GM18951 (cell line): ENCODE data around the gene DNAH6.

Source experiments
- POLR2A ChIP-seq: IDR thresholded peaks from 4 replicates; pipeline ENCODE4 v1.6.1; 2011; ENCODE audit warnings: mild to moderate bottlenecking; ENCODE audit not compliant: insufficient read length, insufficient read depth; ENCODE audit errors: extremely low read depth
- in situ Hi-C: fragments of 300-500 bp; cut with MboI; formaldehyde crosslinking; loops from one replicate; pipeline ENCODE4 v1.12.0; 2022; ENCODE audit warnings: low sequenced_read_pairs, mixed read lengths, inconsistent platforms; ENCODE audit not compliant: unreplicated experiment

The DNAH6 gene

GRCh38 chr2:84846041-84846663, 329.9 kb downstream of the DNAH6 start:
- in situ Hi-C loops: no loop called here
- TF ChIP-seq POLR2A: no peak

DNA sequence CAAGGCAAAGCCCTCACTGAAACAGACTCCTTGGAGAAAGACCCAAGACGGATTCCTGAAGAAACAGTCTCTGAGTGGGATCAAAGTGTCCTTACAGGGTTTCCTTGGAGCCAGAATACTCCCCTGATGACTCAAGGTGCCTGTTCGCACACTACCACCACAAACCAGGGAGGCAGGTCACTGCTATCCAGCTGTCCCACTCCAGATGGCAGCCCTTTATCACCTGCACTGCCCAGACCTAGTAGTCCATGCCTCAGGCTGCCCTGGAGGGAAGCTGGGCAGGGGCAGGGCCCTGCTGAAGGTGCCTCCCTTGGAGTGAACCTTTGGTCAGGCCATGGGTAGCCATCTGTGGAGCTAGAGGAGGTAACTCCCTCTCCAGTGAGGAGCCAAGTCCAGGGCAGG, 330.4 kb downstream of the DNAH6 start:
- no peak for TF ChIP-seq POLR2A
- in situ Hi-C loops: no loop called here

GRCh38 chr2:84847326-84848050, 331.2 kb downstream of the DNAH6 start:
- TF ChIP-seq POLR2A: no peak
- in situ Hi-C loops: no loop called here

DNA sequence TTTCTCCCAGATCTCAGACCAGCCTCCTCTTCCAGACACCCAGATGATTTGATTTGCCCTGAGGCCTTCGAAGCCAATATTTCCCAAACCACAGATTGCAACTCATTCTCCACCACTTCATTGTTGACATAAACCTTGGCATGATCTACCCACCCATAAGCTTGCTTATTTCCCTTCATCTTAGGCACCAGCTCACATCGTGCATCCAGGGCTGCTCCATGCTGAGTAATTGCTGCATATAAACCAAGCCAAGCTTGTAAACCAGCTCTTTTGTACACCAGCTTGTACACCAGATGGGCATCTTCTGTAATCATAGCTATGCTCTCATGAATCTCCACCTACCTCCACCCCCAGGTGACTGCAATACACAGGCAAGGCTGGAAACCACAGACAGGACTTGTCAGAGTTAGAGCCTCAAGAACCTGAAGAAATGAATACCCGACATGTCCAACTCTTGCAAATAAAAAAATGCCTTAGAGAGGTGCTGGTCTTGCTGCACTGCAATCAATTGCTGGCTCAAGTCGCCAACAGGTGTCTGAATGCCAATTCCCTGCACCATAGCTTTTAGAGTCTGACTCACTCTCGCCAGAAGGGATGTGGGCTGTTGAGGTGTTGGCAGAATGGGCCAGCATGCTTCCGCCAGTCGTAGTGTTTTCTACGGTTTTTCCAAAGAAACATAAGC, 333.1 kb downstream of the DNAH6 start:
- no peak for TF ChIP-seq POLR2A
- in situ Hi-C loops: no loop called here

- in situ Hi-C loops: no loop called here
- TF ChIP-seq POLR2A: no peak
These were observed 334.2 kb downstream of the DNAH6 start for GRCh38 chr2:84850471-84850870.

DNA sequence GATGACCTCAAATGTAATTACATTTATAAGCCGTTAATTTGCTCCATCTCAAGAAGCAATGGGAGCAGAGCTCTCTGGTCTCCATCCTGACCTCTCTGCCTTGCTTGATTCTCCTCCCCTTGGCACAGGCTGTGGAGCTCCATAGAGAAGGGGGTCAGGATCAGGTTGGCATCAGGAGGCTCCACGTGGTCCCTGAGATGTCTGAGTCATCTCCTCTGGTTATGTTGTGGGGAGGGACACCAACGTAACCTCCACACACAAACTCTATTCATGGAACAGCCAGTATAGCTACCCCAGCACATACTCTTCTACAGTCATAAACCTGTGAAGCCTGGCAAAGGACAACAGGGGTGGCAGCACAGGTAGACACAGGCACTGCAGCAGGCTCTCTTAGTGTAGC, 335.6 kb downstream of the DNAH6 start:
- TF ChIP-seq POLR2A: no peak
- in situ Hi-C loops: no loop called here

GRCh38 chr2:84854850-84855249, 338.6 kb downstream of the DNAH6 start:
- no peak for TF ChIP-seq POLR2A
- in situ Hi-C loops: no loop called here

DNA sequence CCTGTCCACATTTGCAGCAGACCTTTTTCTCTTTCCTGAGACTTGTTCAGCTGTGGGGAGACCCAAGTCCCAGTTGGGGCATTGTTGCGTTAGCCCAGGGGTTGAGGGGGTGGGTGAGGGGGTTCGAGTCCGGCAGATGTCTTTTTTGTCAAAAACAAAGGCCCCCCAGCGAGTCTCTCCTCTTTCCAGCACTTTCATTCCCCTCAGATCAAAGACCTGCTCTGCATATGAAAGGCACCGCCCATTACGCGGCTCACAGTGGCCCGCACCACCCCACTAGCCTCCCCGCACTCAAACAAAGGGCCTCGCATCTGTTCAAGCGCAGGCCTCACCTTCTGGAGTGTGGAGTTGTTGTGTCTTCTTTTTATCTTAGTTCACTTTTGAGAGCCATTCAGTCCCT, 339.4 kb downstream of the DNAH6 start:
- in situ Hi-C loops: no loop called here
- no peak for TF ChIP-seq POLR2A

DNA sequence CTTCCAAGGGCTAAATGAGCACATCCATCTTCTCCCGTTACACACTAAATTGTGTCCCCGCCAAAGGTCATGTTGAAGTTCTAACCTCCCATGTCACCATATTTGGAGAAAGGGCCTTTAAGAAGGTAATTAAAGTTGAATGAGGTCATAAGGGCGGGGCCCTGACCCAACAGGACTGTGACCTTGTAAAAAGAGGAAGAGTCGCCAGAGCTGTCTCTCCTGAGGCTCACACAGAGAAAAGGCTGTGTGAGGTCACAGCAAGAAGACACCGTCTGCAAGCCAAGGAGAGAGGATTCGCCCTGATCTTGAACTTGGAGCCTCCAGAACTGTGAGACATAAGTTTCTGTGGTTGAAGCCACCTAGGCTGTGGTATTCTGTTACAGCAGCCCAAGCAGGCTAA, 340.5 kb downstream of the DNAH6 start:
- no peak for TF ChIP-seq POLR2A
- in situ Hi-C loops: no loop called here

DNA sequence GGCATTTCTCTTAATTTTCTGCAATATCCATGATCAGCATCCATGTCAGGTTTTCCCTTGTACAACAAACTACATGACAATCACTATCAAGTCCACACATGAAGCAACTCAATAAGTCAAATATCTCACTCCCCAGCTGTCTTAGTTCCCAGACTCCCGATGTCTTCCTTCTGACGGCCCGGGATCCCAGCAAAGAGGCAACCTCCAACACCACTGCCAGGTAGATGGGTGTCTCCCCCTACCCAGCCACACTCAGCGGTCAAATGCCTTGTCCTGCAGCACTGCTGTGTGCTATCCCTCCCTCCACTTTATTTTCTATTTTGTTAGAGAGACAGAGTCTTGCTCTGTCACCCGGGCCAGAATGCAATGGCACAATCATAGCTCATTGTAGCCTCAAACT, 341.3 kb downstream of the DNAH6 start:
- in situ Hi-C loops: no loop called here
- TF ChIP-seq POLR2A: no peak

DNA sequence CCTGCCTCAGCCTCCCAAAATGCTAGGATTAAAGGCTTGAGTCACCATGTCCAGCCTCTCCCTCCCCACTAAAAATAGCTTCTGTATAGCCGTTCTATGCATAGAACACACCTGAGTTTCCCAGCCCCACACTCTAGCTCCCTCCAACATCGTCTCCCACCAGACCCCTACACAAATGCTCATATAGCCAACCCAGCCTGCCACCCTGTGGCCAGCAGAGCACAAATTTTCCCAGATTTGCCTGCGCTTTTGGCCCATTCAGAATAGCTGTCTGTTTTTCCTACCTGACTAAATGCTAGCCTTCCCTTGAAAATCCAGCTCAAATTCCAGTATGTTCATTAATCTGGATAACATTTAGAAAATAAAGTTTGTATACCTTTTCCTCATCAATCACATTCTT, 341.8 kb downstream of the DNAH6 start:
- in situ Hi-C loops: no loop called here
- TF ChIP-seq POLR2A: no peak

GRCh38 chr2:84858937-84859336, 342.6 kb downstream of the DNAH6 start:
- in situ Hi-C loops: no loop called here
- TF ChIP-seq POLR2A: no peak

DNA sequence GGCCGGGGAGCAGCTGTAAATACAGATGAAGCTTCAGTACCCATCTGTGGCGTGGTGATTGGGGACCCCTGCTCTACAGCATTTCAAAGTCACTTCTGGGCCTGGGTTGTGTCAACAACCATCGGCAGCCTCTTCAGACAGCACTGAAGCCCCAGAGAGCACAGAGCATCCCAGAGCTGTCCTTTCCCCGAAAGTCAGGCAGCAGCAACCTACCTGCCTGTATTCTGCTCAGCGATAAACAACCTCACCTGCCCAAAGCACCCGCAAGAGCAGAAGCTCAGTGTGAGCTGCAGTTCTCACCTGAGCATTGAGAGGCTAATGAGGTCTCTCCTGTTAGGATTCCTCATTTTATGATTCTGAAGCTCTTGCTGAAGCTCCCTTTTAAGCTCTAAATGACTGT, 345.2 kb downstream of the DNAH6 start:
- in situ Hi-C loops: loop anchor here (10.0 kb wide), 1 partner anchor 547 kb away; no protein-coding TSS in a partner anchor
- no peak for TF ChIP-seq POLR2A

DNA sequence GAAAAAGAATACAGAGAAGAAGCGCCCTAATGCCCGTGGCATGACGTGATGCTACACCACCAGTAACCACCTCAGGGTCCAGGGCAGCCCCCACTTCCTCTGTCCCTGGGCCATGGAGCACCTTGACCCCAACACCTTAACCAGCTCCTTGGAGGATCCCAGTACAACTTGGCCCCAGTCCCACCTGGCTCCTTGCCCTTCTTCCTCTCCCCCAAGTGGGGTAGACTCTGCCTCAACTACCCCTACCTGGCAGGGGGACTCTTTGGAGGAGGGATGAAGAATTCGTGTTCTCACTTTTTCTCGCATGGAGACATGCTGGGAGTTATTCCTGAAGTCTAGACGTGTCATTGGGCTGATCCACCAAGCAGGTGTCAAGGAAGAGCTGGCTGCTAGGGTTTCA, 345.7 kb downstream of the DNAH6 start:
- in situ Hi-C loops: loop anchor here (10.0 kb wide), 1 partner anchor 547 kb away; no protein-coding TSS in a partner anchor

More for the DNA sequence above, 345.7 kb downstream of the DNAH6 start:
- no peak for TF ChIP-seq POLR2A
